HG02943 (cell line): ENCODE results near the gene DLG2.
"Not testable (repeated sequence)": the region's sequence is repeated elsewhere in the genome, so short reads cannot be mapped to it uniquely, and the experiment has no call there.

ENCODE experiments used
- ATAC-seq: cut with Tn5 transposase; IDR thresholded peaks from one replicate; pipeline ENCODE4 v1.9.1; 2021; ENCODE audit warnings: mild to moderate bottlenecking, low read depth, moderate library complexity; ENCODE audit not compliant: unreplicated experiment

The DLG2 gene

GRCh38 chr11:83493034-83493433 lies 2134.1 kb downstream of the DLG2 start:
- ATAC-seq: no peak

DNA sequence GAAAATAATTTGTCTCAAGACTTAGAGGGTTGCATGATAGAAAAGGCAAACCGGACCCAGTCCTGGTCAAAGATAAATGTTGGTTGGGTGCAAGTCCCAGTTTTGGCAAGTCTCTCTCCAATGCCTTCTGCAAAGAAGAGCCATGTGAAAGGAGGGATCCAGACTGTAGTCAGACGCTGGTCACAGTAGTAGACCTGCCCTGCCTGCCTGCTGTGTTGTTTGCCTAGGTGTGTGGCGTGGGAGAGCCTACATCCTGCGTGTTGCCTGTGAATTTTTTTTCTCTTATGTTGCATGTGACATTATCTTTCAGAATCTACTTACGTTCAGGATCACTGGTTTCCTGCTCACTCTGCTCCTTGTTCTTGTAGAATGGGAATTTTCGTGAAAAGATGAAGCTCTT lies 2143.3 kb downstream of the DLG2 start:
- ATAC-seq: no peak

DNA sequence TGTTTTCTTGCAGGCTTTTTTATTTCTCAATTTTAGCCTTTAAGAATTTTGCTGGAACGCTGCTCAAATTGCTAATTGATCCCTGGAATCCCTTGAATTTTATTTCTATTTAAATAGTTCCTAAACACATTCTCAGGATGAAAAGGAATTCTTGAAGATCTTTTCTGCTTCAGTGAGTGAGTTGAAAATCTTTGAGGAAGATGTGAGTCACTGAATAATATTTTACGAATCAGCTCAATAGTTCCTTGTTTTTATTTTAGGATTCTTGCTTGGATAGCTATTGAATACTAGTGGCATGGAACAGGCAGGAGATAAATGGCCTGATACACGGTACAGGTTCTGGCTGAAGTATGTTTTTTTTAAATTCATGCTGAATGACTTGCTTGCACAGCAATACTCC lies 2146.3 kb downstream of the DLG2 start:
- ATAC-seq: no peak

GRCh38 chr11:83480251-83480650 lies 2146.9 kb downstream of the DLG2 start:
- ATAC-seq: no peak

- no peak for ATAC-seq
These were observed 2149.4 kb downstream of the DLG2 start for GRCh38 chr11:83477772-83478171.

DNA sequence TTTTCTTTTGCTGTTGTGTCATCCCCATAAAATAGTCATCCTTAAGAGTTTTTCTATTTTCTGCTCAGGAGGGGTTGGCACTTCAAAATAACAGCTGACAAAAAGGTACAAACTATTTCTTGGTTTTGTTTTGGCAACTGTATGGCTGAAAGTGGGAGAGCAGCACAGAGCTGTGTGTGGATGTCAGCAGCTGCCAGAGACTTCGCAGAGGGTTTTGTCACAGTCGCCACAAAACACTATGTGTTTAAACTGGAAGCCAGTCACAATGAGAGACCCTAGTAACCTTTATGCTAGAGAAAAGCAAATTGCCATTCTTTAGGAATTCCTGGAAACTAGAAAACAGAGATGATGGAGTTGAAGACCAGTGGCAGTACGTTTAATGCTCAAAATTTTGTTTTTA lies 2151.4 kb downstream of the DLG2 start:
- ATAC-seq: no peak

DNA sequence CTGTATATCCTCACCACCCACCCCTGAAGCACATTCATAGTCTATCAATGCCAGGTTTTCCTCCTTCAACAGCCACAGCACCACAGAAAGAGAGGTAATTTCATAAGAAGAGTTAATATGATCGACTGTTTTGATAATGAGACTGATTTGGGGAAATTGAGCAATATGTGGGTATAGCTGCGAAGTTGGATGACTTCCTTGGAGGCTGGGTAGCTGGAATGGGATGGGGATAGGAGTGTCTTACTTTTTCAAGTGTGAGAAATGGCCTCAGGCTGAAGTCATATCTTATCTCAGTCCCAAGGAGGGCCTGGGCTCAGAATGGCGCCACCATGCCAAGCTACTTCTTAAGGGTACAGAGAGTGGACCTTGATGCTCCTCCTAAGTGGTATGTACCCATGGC lies 2153.4 kb downstream of the DLG2 start:
- ATAC-seq: no peak

- ATAC-seq: no peak
These were observed 2154.3 kb downstream of the DLG2 start for GRCh38 chr11:83472806-83473205.

GRCh38 chr11:83471831-83472727 lies 2155.1 kb downstream of the DLG2 start:
- no peak for ATAC-seq

DNA sequence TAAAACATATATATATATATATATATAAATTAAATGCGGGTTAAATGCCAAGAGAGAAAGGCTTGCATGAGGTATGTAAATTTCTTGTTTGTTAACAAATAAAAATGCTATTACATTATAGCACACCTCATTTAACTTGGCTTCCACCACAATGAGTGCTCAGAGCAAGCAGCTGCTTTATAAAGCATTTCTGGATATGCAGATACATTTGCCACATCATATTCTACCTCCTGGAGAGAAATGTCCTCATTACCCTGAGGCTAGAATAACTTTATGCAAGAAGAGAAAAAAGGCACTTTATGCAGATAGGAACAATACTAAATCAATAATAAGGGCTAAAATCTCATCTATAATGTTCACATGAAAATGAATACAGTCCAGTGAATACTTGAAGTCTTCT lies 2159.3 kb downstream of the DLG2 start:
- ATAC-seq: no peak

- no peak for ATAC-seq
These were observed 2162.8 kb downstream of the DLG2 start for GRCh38 chr11:83464160-83464944.

DNA sequence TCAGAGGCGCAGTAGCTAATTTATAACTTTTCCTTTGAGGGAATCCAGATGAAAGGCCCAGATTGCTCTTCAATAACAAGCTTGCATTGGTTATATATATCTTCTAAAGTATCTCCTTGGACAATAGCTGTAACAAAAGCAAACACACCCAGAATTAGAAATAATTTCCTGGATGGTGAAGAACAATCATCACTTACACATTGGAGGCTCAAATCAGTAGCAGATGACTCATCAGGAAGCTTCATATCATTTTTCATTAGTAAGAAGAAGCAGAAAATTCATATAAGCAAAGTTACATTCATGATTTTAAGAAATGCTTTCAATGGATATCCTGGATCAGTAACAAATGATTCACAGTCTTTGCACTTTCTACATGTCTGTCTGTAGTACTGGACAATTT lies 2167.3 kb downstream of the DLG2 start:
- no peak for ATAC-seq

GRCh38 chr11:83456566-83456965 lies 2170.6 kb downstream of the DLG2 start:
- ATAC-seq: no peak

- ATAC-seq: no peak
These were observed 2171.1 kb downstream of the DLG2 start for GRCh38 chr11:83456075-83456474.

GRCh38 chr11:83455356-83455755 lies 2171.8 kb downstream of the DLG2 start:
- no peak for ATAC-seq

GRCh38 chr11:83454674-83455073 lies 2172.5 kb downstream of the DLG2 start:
- no peak for ATAC-seq

- no peak for ATAC-seq
These were observed 2177.7 kb downstream of the DLG2 start for GRCh38 chr11:83449338-83449913.

GRCh38 chr11:83448686-83449085 lies 2178.5 kb downstream of the DLG2 start:
- ATAC-seq: no peak

DNA sequence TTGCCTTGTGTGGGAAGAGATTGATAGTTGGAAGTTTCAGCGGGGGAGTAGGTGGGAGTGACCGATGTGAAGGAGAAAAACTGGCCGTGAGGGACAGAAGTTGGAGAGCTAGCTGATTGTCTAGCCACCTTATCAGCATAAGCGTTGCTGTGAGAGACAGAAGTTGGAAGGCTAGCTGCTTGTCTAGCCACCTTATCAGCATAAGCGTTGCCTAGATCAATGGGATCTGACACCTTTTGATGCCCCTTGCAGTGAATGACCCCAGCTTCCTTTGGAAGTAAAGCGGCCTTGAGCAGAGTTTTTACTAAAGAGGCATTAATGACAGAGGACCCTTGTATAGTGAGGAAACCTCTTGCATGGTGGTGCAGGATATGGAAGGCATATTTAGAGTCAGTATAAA lies 2183.3 kb downstream of the DLG2 start:
- ATAC-seq: not testable (repeated sequence)

GRCh38 chr11:83441601-83442000 lies 2185.5 kb downstream of the DLG2 start:
- ATAC-seq: no peak

- ATAC-seq: no peak
These were observed 2186.0 kb downstream of the DLG2 start for GRCh38 chr11:83441171-83441570.
